ENCODE measurements around the gene TNFRSF8.

DNA sequence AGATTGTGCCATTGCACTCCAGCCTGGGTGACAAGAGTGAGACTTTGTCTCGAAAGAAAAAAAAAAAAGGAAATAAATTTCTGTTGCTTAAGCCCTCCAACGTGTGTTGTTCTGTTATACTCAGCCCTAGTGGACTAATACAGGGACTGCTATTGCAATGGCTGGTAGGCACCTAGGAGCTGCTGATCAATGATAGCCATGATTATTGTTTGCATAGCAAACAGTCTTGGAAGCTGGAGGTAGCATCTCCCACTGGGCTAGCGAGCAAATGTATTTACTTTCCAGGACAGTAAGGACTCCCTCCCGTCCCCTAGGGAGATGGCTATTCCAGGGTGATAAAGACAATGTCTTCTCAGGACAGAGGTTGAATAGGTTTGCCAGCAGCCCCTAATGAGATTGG lies 13.5 kb upstream of the TNFRSF8 start:
- no peak for TF ChIP-seq ESRRA (IDR thresholded peaks at IDR 0.05; ENCODE audit: borderline replicate concordance, low read length)
- TF ChIP-seq, protein P1, sequence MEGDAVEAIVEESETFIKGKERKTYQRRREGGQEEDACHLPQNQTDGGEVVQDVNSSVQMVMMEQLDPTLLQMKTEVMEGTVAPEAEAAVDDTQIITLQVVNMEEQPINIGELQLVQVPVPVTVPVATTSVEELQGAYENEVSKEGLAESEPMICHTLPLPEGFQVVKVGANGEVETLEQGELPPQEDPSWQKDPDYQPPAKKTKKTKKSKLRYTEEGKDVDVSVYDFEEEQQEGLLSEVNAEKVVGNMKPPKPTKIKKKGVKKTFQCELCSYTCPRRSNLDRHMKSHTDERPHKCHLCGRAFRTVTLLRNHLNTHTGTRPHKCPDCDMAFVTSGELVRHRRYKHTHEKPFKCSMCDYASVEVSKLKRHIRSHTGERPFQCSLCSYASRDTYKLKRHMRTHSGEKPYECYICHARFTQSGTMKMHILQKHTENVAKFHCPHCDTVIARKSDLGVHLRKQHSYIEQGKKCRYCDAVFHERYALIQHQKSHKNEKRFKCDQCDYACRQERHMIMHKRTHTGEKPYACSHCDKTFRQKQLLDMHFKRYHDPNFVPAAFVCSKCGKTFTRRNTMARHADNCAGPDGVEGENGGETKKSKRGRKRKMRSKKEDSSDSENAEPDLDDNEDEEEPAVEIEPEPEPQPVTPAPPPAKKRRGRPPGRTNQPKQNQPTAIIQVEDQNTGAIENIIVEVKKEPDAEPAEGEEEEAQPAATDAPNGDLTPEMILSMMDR (IDR thresholded peaks at IDR 0.05), result no peak
- no peak for TF ChIP-seq POLR2AphosphoS2 (conservative IDR thresholded peaks at IDR 0.05; ENCODE audit: low read length)
- no peak for TF ChIP-seq RAD21 (conservative IDR thresholded peaks at IDR 0.05 in 1 of 2, IDR thresholded peaks at IDR 0.05 in 1 of 2)
- no peak for TF ChIP-seq POLR2A (IDR thresholded peaks at IDR 0.05; ENCODE audit: low read length)
- no peak for TF ChIP-seq HOXB13 (CRISPR knock-in tag; IDR thresholded peaks at IDR 0.05; ENCODE audit: low read depth)
- no peak for TF ChIP-seq JUNB (IDR thresholded peaks at IDR 0.05)
- no peak for TF ChIP-seq MAFK (IDR thresholded peaks at IDR 0.05; ENCODE audit: partially characterized antibody)

All from A549 (cell line).